HT-29 (cell line): ENCODE data around the gene CHN2. TPM values are rescaled to one million over a fixed set of nuclear protein-coding genes. Genes with fewer than 3 reads are reported as not detected.

ENCODE experiments used
- total RNA-seq: library from RNA; depleted of rRNA; stranded (reverse); fragments of >200 nt; shearing (Covaris generic); gene quantifications from 2 replicates; pipeline ENCODE4 v1.2.3, GENCODE V29; 2014; rRNA removed

Gene CHN2
- total RNA-seq, 1 experiment from 2014 or later, result 4.3 TPM

Other genes with a start within 250 kb of the CHN2 start
- gene TRIL, start 236.4 kb upstream of the CHN2 start, total RNA-seq, result 0.03 TPM in 1 of 2 replicates, not detected in the other
- 1.8 and 5.3 TPM in 2 replicates for gene CPVL, start 48.2 kb upstream of the CHN2 start, total RNA-seq